Thoracic aorta (tissue), 2 donors: ENCODE results near the gene CTDSPL. TPM values are rescaled to one million over a fixed set of nuclear protein-coding genes. Genes with fewer than 3 reads are reported as not detected.
A peak's percentile ranks its signal among the peaks of the same experiment; 100 is the strongest.

Source experiments
- ATAC-seq: fragments of 150-250 bp; one replicate; pipeline ENCODE4 v1.8.0; 2017; ENCODE audit warnings: low read depth; ENCODE audit not compliant: insufficient number of reproducible peaks, low FRiP score
- DNase-seq: peaks from one replicate; pipeline ENCODE4 v3.0.0-alpha.2; 2020; ENCODE audit warnings: low spot score
- H3K27ac ChIP-seq, 2 donors: fragments of 200-600 bp; sonication (generic); 1 replicate in 1 of 2; 2 replicates in 1 of 2; pipeline ENCODE4 v1.5.1; 2016; ENCODE audit warnings: mild to moderate bottlenecking in 2 of 2, moderate library complexity in 2 of 2
- H3K27me3 ChIP-seq: fragments of 200-600 bp; sonication (generic); replicated peaks from 2 replicates; pipeline ENCODE4 v1.6.0; 2016; ENCODE audit warnings: mild to moderate bottlenecking; ENCODE audit not compliant: insufficient read depth
- H3K36me3 ChIP-seq: fragments of 200-600 bp; sonication (generic); one replicate; pipeline ENCODE4 v1.5.1; 2016
- H3K4me1 ChIP-seq, 2 donors: fragments of 200-600 bp; sonication (generic); 1 replicate in 1 of 2; 2 replicates in 1 of 2; pipeline versions ENCODE4 v1.5.1 to v1.6.0; 2016; ENCODE audit warnings: low read depth in 2 of 2, mild to moderate bottlenecking in 1 of 2; ENCODE audit not compliant: control insufficient read depth in 1 of 2
- H3K4me3 ChIP-seq: fragments of 200-600 bp; sonication (generic); 2 replicates; pipeline ENCODE4 v1.5.1; 2016; ENCODE audit warnings: mild to moderate bottlenecking
- H3K9me3 ChIP-seq: fragments of 200-600 bp; sonication (generic); 2 replicates; pipeline ENCODE4 v1.5.1; 2016
- CTCF ChIP-seq: fragments of 200-600 bp; sonication (generic); IDR thresholded peaks from one replicate; pipeline ENCODE4 v1.5.1; 2019; ENCODE audit warnings: antibody characterized with exemption
- total RNA-seq, 2 donors: library from RNA; depleted of rRNA; stranded (reverse); fragments of >200 nt; gene quantifications; one replicate each; pipeline versions ENCODE4 v1.1.0 to v1.2.3, GENCODE V29; 2016

The CTDSPL gene
- total RNA-seq, 2 donors from 2014 or later = 55.0 to 59.6 TPM

- no peak for ATAC-seq
- TF ChIP-seq CTCF = no peak
- Histone ChIP-seq H3K9me3 (no peaks in the 10 kb centered on the region), H3K4me3 (no peak overlapping the region), H3K27me3 (no peaks in the 10 kb centered on the region), H3K36me3 (no peaks in the 10 kb centered on the region), H3K27ac (peak overlapping the region; percentile 48 to 64), H3K4me1 (peaks cover 15 to 50% of the 10 kb centered on the region in 2 donors)
- DNase-seq = no peak
Measured at GRCh38 chr3:37898424-37898823, 36.7 kb downstream of the CTDSPL start.

GRCh38 chr3:37899101-37899707 is 37.5 kb downstream of the CTDSPL start:
- Histone ChIP-seq H3K4me3 (no peak overlapping the region), H3K9me3 (no peaks in the 10 kb centered on the region), H3K27me3 (no peaks in the 10 kb centered on the region), H3K27ac (peak overlapping the region; percentile 48 to 64), H3K36me3 (no peaks in the 10 kb centered on the region), H3K4me1 (peaks cover 16 to 56% of the 10 kb centered on the region in 2 donors)
- no peak for TF ChIP-seq CTCF
- no peak for ATAC-seq
- no peak for DNase-seq

- no peak for DNase-seq
- no peak for TF ChIP-seq CTCF
- peaks cover 22 to 62% of the 10 kb centered on the region in 2 donors for H3K4me1 ChIP-seq
Measured at GRCh38 chr3:37899711-37900306, 38.1 kb downstream of the CTDSPL start.

GRCh38 chr3:37901721-37902120 is 40.0 kb downstream of the CTDSPL start:
- no peak for ATAC-seq
- no peak for TF ChIP-seq CTCF
- Histone ChIP-seq H3K4me1 (peaks cover 41 to 74% of the 10 kb centered on the region in 2 donors), H3K27me3 (no peaks in the 10 kb centered on the region), H3K4me3 (no peak overlapping the region), H3K27ac (no peak overlapping the region), H3K36me3 (no peaks in the 10 kb centered on the region), H3K9me3 (no peaks in the 10 kb centered on the region)
- DNase-seq = no peak

More at GRCh38 chr3:37899711-37900306, 38.1 kb downstream of the CTDSPL start:
- Histone ChIP-seq H3K27me3 (no peaks in the 10 kb centered on the region), H3K27ac (no peak overlapping the region), H3K4me3 (no peak overlapping the region), H3K9me3 (no peaks in the 10 kb centered on the region), H3K36me3 (no peaks in the 10 kb centered on the region)
- no peak for ATAC-seq

GRCh38 chr3:37902674-37903073 is 41.0 kb downstream of the CTDSPL start:
- no peak for TF ChIP-seq CTCF
- Histone ChIP-seq H3K4me1 (peaks cover 44 to 74% of the 10 kb centered on the region in 2 donors), H3K9me3 (no peaks in the 10 kb centered on the region), H3K27ac (no peak overlapping the region), H3K27me3 (no peaks in the 10 kb centered on the region), H3K4me3 (no peak overlapping the region), H3K36me3 (no peaks in the 10 kb centered on the region)
- ATAC-seq = no peak
- no peak for DNase-seq
